Ectodermal cell (in vitro differentiated cells): ENCODE measurements around the gene LRMDA.

ENCODE experiments used
- H3K27ac ChIP-seq: 2 replicates; pipeline ENCODE4 v1.7.0; 2013; ENCODE audit warnings: mild to moderate bottlenecking, low read depth, low read length; ENCODE audit not compliant: insufficient read depth, poor library complexity, severe bottlenecking
- H3K27me3 ChIP-seq: 2 replicates; pipeline ENCODE4 v1.7.0; 2013; ENCODE audit warnings: mild to moderate bottlenecking, low read length; ENCODE audit not compliant: insufficient read depth, control insufficient read depth, poor library complexity, severe bottlenecking
- H3K36me3 ChIP-seq: one replicate; pipeline ENCODE4 v1.7.0; 2013; ENCODE audit warnings: low read length; ENCODE audit not compliant: control insufficient read depth, insufficient read depth
- H3K4me1 ChIP-seq: one replicate; pipeline ENCODE4 v1.7.0; 2013; ENCODE audit warnings: low read length; ENCODE audit not compliant: control insufficient read depth, insufficient read depth
- H3K4me3 ChIP-seq: 2 replicates; pipeline ENCODE4 v1.7.0; 2013; ENCODE audit warnings: low read depth, low read length, control low read depth; ENCODE audit not compliant: insufficient read depth
- H3K9me3 ChIP-seq: 2 replicates; pipeline ENCODE4 v1.7.0; 2013; ENCODE audit warnings: mild to moderate bottlenecking, low read length, moderate library complexity; ENCODE audit not compliant: control insufficient read depth
- WGBS, 2 experiments: methylation state at CpG; one replicate each; pipeline ENCODE4 v1.1.7; 2013; ENCODE audit warnings: missing lambda C conversion rate in 2 of 2; 5-methylcytosine and 5-hydroxymethylcytosine counted together

LRMDA gene

GRCh38 chr10:76085817-76086167 is 654.4 kb downstream of the LRMDA start:
- no peaks in the 10 kb centered on the region for H3K36me3 ChIP-seq
- H3K4me1 ChIP-seq: peaks cover 5% of the 10 kb centered on the region
- 87 to 92% methylated on average over 4 of the region's 4 CpGs for WGBS, 2 experiments
- H3K27me3 ChIP-seq: no peaks in the 10 kb centered on the region
- H3K4me3 ChIP-seq: no peak overlapping the region
- no peaks in the 10 kb centered on the region for H3K9me3 ChIP-seq
- H3K27ac ChIP-seq: no peak overlapping the region

GRCh38 chr10:76086170-76086760 is 654.8 kb downstream of the LRMDA start:
- Histone ChIP-seq H3K36me3 (no peaks in the 10 kb centered on the region), H3K9me3 (no peaks in the 10 kb centered on the region), H3K27me3 (no peaks in the 10 kb centered on the region), H3K27ac (no peak overlapping the region), H3K4me1 (peaks cover 5% of the 10 kb centered on the region), H3K4me3 (no peak overlapping the region)
- WGBS, 2 experiments: 94 to 96% methylated on average over 6 of the region's 6 CpGs

- Histone ChIP-seq H3K4me3 (no peak overlapping the region), H3K9me3 (no peaks in the 10 kb centered on the region), H3K27ac (no peak overlapping the region), H3K27me3 (no peaks in the 10 kb centered on the region), H3K36me3 (no peaks in the 10 kb centered on the region), H3K4me1 (peaks cover 5% of the 10 kb centered on the region)
- 81 to 90% methylated on average over 9 of the region's 9 CpGs for WGBS, 2 experiments
Measured at GRCh38 chr10:76086761-76087639, 655.6 kb downstream of the LRMDA start.

- 90 to 91% methylated on average over 4 of the region's 4 CpGs for WGBS, 2 experiments
- H3K4me3 ChIP-seq: no peak overlapping the region
- no peaks in the 10 kb centered on the region for H3K36me3 ChIP-seq
- H3K27ac ChIP-seq: no peak overlapping the region
- no peaks in the 10 kb centered on the region for H3K27me3 ChIP-seq
- no peaks in the 10 kb centered on the region for H3K9me3 ChIP-seq
- no peaks in the 10 kb centered on the region for H3K4me1 ChIP-seq
Measured at GRCh38 chr10:76088008-76088407, 656.6 kb downstream of the LRMDA start.

GRCh38 chr10:76088980-76089379 is 657.6 kb downstream of the LRMDA start:
- H3K27ac ChIP-seq: no peak overlapping the region
- no peaks in the 10 kb centered on the region for H3K36me3 ChIP-seq
- no peak overlapping the region for H3K4me3 ChIP-seq
- no peaks in the 10 kb centered on the region for H3K9me3 ChIP-seq
- no peaks in the 10 kb centered on the region for H3K27me3 ChIP-seq
- no peaks in the 10 kb centered on the region for H3K4me1 ChIP-seq
- 91% methylated on average over 3 of the region's 3 CpGs for WGBS, 2 experiments

- Histone ChIP-seq H3K36me3 (no peaks in the 10 kb centered on the region), H3K4me1 (no peaks in the 10 kb centered on the region), H3K9me3 (no peaks in the 10 kb centered on the region), H3K27me3 (no peaks in the 10 kb centered on the region), H3K4me3 (no peak overlapping the region), H3K27ac (no peak overlapping the region)
- 93 to 95% methylated on average over 11 of the region's 12 CpGs for WGBS, 2 experiments
Measured at GRCh38 chr10:76089556-76090180, 658.2 kb downstream of the LRMDA start.

GRCh38 chr10:76091926-76092325 is 660.5 kb downstream of the LRMDA start:
- Histone ChIP-seq H3K36me3 (no peaks in the 10 kb centered on the region), H3K4me1 (no peaks in the 10 kb centered on the region)
- 92 to 100% methylated on average over 1 of the region's 1 CpG for WGBS, 2 experiments

GRCh38 chr10:76106611-76107010 is 675.2 kb downstream of the LRMDA start:
- Histone ChIP-seq H3K27me3 (no peaks in the 10 kb centered on the region), H3K9me3 (no peaks in the 10 kb centered on the region), H3K36me3 (no peaks in the 10 kb centered on the region), H3K4me1 (peaks cover 17% of the 10 kb centered on the region), H3K27ac (no peak overlapping the region), H3K4me3 (no peak overlapping the region)
- WGBS, 2 experiments: 93% methylated on average over 6 of the region's 6 CpGs

More at GRCh38 chr10:76091926-76092325, 660.5 kb downstream of the LRMDA start:
- Histone ChIP-seq H3K4me3 (no peak overlapping the region), H3K27ac (no peak overlapping the region), H3K27me3 (no peaks in the 10 kb centered on the region), H3K9me3 (no peaks in the 10 kb centered on the region)

GRCh38 chr10:76108563-76109359 is 677.3 kb downstream of the LRMDA start:
- no peaks in the 10 kb centered on the region for H3K27me3 ChIP-seq
- H3K9me3 ChIP-seq: no peaks in the 10 kb centered on the region
- WGBS, 2 experiments: 92 to 96% methylated on average over 3 to 4 of the region's 4 CpGs
- no peak overlapping the region for H3K27ac ChIP-seq
- no peak overlapping the region for H3K4me3 ChIP-seq
- H3K4me1 ChIP-seq: peaks cover 37% of the 10 kb centered on the region
- H3K36me3 ChIP-seq: no peaks in the 10 kb centered on the region

GRCh38 chr10:76111404-76111803 is 680.0 kb downstream of the LRMDA start:
- 88 to 98% methylated on average over 3 to 4 of the region's 4 CpGs for WGBS, 2 experiments
- no peaks in the 10 kb centered on the region for H3K27me3 ChIP-seq

More at GRCh38 chr10:76111404-76111803, 680.0 kb downstream of the LRMDA start:
- Histone ChIP-seq H3K36me3 (no peaks in the 10 kb centered on the region), H3K4me1 (peaks cover 45% of the 10 kb centered on the region), H3K9me3 (no peaks in the 10 kb centered on the region), H3K4me3 (no peak overlapping the region), H3K27ac (no peak overlapping the region)
